Common myeloid progenitor, CD34-positive (primary cell): ENCODE results near the gene SDF4.

Experiments used
- CTCF ChIA-PET: fragments of 350-600 bp; sonication (Branson Sonifier 250); formaldehyde crosslinking; loops from one replicate; lab custom pipeline; 2021; ENCODE audit warnings: antibody characterized with exemption; lab: Charles Lee
- POLR2A ChIA-PET: fragments of 350-600 bp; sonication (Branson Sonifier 250); formaldehyde crosslinking; loops from one replicate; lab custom pipeline; 2021; ENCODE audit warnings: antibody characterized with exemption; lab: Charles Lee
- DNase-seq, 3 donors: peaks; one replicate each; pipeline versions ENCODE4 v3.0.0 to v3.0.0-alpha.2; 2013
- H3K27ac ChIP-seq, 2 experiments: 1 replicate in 1 of 2; 2 replicates in 1 of 2; pipeline ENCODE4 v1.7.0; 2013; ENCODE audit warnings: inconsistent platforms in 2 of 2, low read length in 2 of 2, mild to moderate bottlenecking in 2 of 2, low read depth in 1 of 2, moderate library complexity in 1 of 2; ENCODE audit not compliant: severe bottlenecking in 2 of 2, insufficient read depth in 1 of 2, poor library complexity in 1 of 2
- H3K27me3 ChIP-seq, 5 experiments: replicated peaks in 2 of 5; 1 replicate in 3 of 5; 2 replicates in 2 of 5; pipeline versions ENCODE4 v1.6.1 to v1.7.0; 2013; ENCODE audit warnings: low read length in 4 of 5, mild to moderate bottlenecking in 2 of 5, moderate library complexity in 2 of 5, inconsistent platforms in 1 of 5; ENCODE audit not compliant: insufficient read depth in 5 of 5, control insufficient read depth in 4 of 5
- H3K36me3 ChIP-seq, 4 experiments: 1 replicate in 2 of 4; 2 replicates in 2 of 4; pipeline versions ENCODE4 v1.6.1 to v1.7.0; 2013; ENCODE audit warnings: low read length in 3 of 4, control low read depth in 1 of 4, mild to moderate bottlenecking in 1 of 4; ENCODE audit not compliant: control insufficient read depth in 4 of 4, insufficient read depth in 4 of 4
- H3K4me1 ChIP-seq, 4 experiments: 1 replicate in 3 of 4; 2 replicates in 1 of 4; pipeline versions ENCODE4 v1.6.1 to v1.7.1; 2013; ENCODE audit warnings: low read length in 3 of 4, mild to moderate bottlenecking in 3 of 4, control low read depth in 1 of 4, inconsistent platforms in 1 of 4, moderate library complexity in 1 of 4; ENCODE audit not compliant: control insufficient read depth in 4 of 4, insufficient read depth in 4 of 4; ENCODE audit errors: control extremely low read depth in 1 of 4
- H3K4me3 ChIP-seq, 7 experiments: 1 replicate in 4 of 7; 2 replicates in 3 of 7; pipeline versions ENCODE4 v1.5.1 to v1.7.0; 2013; ENCODE audit warnings: mild to moderate bottlenecking in 7 of 7, low read length in 6 of 7, moderate library complexity in 6 of 7, inconsistent platforms in 2 of 7, low read depth in 2 of 7, control low read depth in 1 of 7; ENCODE audit not compliant: insufficient read depth in 4 of 7, control insufficient read depth in 1 of 7; ENCODE audit errors: extremely low read depth in 1 of 7
- H3K9me3 ChIP-seq, 5 experiments: 1 replicate in 4 of 5; 2 replicates in 1 of 5; pipeline versions ENCODE4 v1.6.1 to v1.7.1; 2013; ENCODE audit warnings: low read length in 4 of 5, mild to moderate bottlenecking in 2 of 5, inconsistent platforms in 1 of 5, low read depth in 1 of 5, moderate library complexity in 1 of 5; ENCODE audit not compliant: control insufficient read depth in 4 of 5, insufficient read depth in 2 of 5; ENCODE audit errors: control extremely low read depth in 1 of 5
- WGBS: methylation state at CpG from one replicate; pipeline ENCODE4 v1.1.5; 2013; ENCODE audit not compliant: insufficient coverage; 5-methylcytosine and 5-hydroxymethylcytosine counted together

The SDF4 gene

DNA sequence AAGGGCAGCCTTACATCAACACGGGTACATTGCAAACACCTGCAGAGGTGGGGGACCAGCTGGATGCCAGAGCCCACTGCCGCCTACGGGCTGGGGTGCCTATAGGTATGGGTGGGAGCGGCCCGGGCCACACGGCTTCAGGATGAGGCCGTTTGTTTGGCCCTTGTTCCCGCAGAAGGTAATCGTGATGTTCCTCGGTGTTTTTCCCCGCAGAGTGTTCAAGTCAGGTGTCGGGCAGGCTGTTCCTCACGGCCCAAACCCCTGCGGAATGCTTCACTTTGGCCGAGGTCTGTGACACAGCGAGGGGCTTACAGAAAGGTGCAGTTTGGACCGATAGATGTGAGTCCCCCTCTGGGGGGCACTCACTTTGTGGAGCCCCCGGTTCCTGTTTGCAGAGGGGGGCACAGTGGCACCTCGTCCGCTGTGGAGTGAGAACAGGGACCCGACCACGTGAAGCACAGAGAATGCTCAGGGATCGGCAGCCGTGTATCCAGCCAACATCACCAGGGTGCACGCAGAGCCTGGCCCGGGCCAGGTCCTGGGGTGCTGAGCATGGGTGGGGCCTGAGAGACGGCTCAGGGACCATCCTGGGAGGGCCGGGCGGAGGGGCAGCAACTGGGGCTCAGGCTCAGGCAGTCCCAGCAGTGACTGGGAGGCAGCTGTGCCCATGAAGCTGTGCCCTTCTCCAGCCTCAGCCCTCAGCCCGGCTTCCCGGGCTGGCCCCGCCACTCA is 58.6 kb downstream of the SDF4 start:
- CTCF ChIA-PET: interaction anchor here (1.0 to 1.6 kb wide), 3 partner anchors 19 to 51 kb away, joined by 3 to 12 read pairs (median 6); partner anchors contain the start of gene TNFRSF18
- 51% methylated on average over 30 of the region's 32 CpGs for WGBS
- H3K4me1 ChIP-seq: peaks cover 0 to 52% (median 28%) of the 10 kb centered on the region in 4 experiments
- no peak for DNase-seq
- H3K36me3 ChIP-seq: no peaks in the 10 kb centered on the region
- POLR2A ChIA-PET: interaction anchor here (1.2 to 1.9 kb wide), 3 partner anchors 10 to 109 kb away, joined by 4 to 7 read pairs (median 5); no protein-coding TSS in a partner anchor
- H3K4me3 ChIP-seq: peak overlapping the region in 4 of 7 experiments; percentile 0 to 58 (median 48)
- H3K27ac ChIP-seq: no peak overlapping the region
- H3K27me3 ChIP-seq: peaks cover 0 to 50% (median 6%) of the 10 kb centered on the region in 5 experiments
- peaks cover 0 to 3% (median 0%) of the 10 kb centered on the region in 5 experiments for H3K9me3 ChIP-seq

DNA sequence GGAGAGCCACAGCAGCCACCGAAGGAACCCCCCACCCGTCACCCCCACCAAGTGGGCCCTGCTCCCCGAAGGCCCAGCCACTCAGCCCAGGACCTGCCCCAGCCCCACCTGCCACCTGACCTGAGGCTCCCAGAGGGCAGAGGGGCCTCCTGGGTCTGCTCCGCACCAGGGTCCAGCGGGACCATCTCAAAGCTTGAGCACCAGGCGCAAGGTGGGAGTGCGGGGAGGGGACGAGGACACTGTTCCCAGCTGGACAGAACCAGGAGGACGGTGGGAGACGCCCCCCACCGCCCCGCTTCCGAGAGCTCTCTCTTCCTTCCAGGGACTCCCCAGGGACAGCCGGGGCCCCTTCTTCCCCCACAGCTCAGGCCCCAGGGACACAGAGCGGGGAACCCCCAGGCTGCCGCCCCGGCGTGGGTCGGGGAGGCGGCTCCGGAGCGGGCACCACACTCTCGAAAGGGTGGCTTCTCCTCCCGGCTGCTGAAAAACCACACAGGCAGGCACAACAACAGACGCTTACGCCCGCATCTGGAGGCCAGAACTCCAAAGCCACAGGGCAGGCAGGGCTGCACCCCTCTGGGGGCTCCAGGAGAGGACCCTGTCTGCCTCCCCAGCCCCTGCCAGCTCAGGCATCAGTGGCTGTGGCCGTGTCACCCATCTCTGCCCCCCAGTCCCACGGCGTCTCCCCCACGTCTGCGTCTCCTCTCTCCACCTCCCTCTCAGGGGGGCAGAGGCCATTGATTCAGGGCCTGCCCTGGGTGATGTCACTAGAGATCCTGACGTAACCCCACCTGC is 60.1 kb downstream of the SDF4 start:
- POLR2A ChIA-PET: no interaction called here
- no peak for DNase-seq

DNA sequence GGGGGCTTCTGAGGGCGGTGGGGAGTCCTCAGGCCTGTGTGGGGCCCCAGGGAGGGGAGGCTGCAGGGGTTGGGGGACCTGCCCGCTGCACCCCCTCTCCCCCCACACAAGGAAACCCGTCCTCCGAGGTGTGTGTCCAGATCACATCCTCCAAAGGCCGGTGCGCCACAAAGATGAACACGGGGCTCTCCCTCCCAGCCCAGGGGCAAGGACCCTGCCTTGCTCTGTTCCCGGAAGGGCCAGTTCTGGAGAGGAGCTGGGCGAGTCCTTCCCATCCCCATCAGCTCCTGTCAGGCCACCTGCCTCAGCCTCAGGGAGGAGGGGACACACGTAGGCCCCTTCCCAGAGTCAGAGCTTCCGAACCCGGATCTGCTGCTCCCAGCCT is 60.6 kb downstream of the SDF4 start:
- no peaks in the 10 kb centered on the region for H3K36me3 ChIP-seq
- no peak overlapping the region for H3K4me3 ChIP-seq
- CTCF ChIA-PET: interaction anchor here (0.6 to 1.0 kb wide), 2 partner anchors 24 to 27 kb away, joined by 3 read pairs; no protein-coding TSS in a partner anchor
- DNase-seq: no peak
- peaks cover 0 to 3% (median 0%) of the 10 kb centered on the region in 5 experiments for H3K9me3 ChIP-seq
- H3K27me3 ChIP-seq: peaks cover 0 to 38% (median 4%) of the 10 kb centered on the region in 5 experiments
- POLR2A ChIA-PET: no interaction called here
- WGBS: 100% methylated on average over 5 of the region's 12 CpGs
- H3K4me1 ChIP-seq: peaks cover 0 to 60% (median 32%) of the 10 kb centered on the region in 4 experiments
- H3K27ac ChIP-seq: no peak overlapping the region

More for the DNA sequence above, 60.1 kb downstream of the SDF4 start:
- CTCF ChIA-PET: interaction anchor here (1.0 kb wide), 1 partner anchor 26 kb away, joined by 3 read pairs; no protein-coding TSS in a partner anchor
- peaks cover 0 to 56% (median 29%) of the 10 kb centered on the region in 4 experiments for H3K4me1 ChIP-seq
- H3K36me3 ChIP-seq: no peaks in the 10 kb centered on the region
- no peak overlapping the region for H3K4me3 ChIP-seq
- no peak overlapping the region for H3K27ac ChIP-seq
- H3K9me3 ChIP-seq: peaks cover 0 to 3% (median 0%) of the 10 kb centered on the region in 5 experiments
- WGBS: 91% methylated on average over 33 of the region's 33 CpGs
- peaks cover 0 to 44% (median 4%) of the 10 kb centered on the region in 5 experiments for H3K27me3 ChIP-seq

DNA sequence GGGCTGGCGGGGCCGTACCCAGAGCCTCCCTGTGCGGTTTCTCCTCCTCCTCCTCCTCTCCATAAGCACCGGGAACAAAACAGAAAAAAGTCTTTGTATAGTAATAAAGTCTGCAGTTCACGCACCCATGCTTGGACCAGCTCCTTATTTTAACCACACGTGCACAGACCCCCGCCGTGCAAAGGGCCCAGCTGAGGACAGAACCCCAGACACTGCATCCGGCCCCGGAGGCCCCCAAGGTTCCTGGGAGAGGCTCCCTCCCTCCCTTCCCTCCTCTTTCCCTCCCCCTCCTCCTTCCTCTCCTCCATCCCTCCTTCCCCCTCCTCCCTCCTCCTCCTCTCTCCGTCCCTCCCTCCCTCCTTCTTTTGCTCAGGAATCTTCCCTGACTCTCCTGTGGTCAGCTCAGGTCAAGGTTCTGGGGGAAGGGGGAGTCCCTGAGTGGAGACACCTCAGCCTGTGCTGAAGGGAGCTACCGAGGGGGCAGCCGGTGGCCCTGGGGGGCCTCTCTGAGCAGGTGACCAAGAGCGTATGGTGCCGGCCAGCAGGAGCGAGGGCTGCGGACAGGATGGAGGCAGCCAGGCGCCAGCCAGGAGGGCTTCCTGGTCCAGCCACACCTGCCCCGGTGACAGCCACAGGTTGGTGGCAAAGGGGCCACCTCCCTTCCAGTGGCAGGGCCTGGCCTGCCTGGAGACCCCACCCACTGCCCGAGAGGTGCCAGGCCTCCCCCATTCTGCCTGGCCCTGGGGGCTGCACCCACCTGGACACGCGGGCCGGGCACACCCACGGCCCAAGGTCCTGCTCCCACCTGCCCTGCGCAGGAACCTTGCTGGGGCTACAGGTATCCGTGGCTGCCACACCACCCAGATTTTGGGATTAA is 61.3 kb downstream of the SDF4 start:
- Histone ChIP-seq H3K4me1 (peaks cover 0 to 66% (median 34%) of the 10 kb centered on the region in 4 experiments), H3K4me3 (no peak overlapping the region), H3K27me3 (peaks cover 0 to 31% (median 4%) of the 10 kb centered on the region in 5 experiments), H3K9me3 (peaks cover 0 to 3% (median 0%) of the 10 kb centered on the region in 5 experiments), H3K36me3 (no peaks in the 10 kb centered on the region), H3K27ac (no peak overlapping the region)
- POLR2A ChIA-PET: interaction anchor here (0.9 kb wide), 1 partner anchor 9 kb away, joined by 3 read pairs; no protein-coding TSS in a partner anchor
- CTCF ChIA-PET: interaction anchor here (0.6 to 1.8 kb wide), 7 partner anchors 11 to 54 kb away, joined by 3 to 6 read pairs (median 3); no protein-coding TSS in a partner anchor
- WGBS: 46% methylated on average over 16 of the region's 26 CpGs
- no peak for DNase-seq

DNA sequence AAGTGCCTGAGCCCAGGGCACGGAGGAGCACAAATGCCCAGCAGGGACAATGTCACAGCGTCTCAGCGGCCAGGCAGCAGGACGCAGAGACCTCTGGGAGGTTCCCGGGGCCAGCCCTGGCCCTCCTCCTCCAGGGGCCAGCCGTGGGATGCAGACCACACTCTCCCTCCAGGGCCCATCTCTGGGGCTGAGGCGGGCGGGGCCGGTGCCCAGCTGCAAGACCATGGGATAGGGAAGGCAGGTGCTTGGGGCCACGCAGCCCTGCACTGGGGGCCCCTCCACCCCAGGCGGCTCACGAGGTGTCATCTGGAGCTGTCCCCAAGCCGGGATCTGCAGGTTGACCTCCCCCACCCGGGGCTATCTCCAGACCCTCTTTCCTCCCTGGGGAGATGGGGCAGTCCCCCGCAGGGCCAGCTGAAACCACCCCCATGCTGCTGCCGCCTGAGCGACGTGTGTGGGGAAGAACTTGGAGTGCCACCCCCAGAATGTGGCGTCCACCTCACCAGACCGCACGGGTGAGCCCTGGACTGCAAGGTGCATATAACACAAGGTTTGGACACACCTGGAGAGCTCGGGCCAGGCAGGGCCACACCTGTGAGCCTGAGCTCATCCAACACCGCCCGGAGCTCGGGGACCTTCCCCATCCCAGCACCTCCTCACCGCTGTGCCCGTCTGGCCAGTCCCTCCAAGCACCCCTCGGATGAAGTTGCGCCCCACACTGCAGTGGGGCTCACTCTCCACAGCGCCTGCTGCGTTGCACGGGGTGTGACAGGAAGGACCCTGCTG is 62.2 kb downstream of the SDF4 start:
- CTCF ChIA-PET: interaction anchor here (0.8 to 1.8 kb wide), 5 partner anchors 10 to 53 kb away, joined by 3 to 6 read pairs (median 4); no protein-coding TSS in a partner anchor
- WGBS: 75% methylated on average over 21 of the region's 32 CpGs
- Histone ChIP-seq H3K4me1 (peaks cover 0 to 66% (median 34%) of the 10 kb centered on the region in 4 experiments), H3K27me3 (peaks cover 0 to 30% (median 4%) of the 10 kb centered on the region in 5 experiments), H3K27ac (no peak overlapping the region), H3K36me3 (no peaks in the 10 kb centered on the region), H3K9me3 (no peaks in the 10 kb centered on the region), H3K4me3 (no peak overlapping the region)
- no peak for DNase-seq
- POLR2A ChIA-PET: interaction anchor here (0.9 to 1.5 kb wide), 3 partner anchors 8 to 43 kb away, joined by 3 to 4 read pairs (median 4); no protein-coding TSS in a partner anchor
